ENCODE data around the gene SYNE3. TPM values are rescaled to one million over a fixed set of nuclear protein-coding genes. Genes with fewer than 3 reads are reported as not detected.

Gene SYNE3
- total RNA-seq, 1 donor from 2014 or later = 2.5 TPM

GRCh38 chr14:95475540-95476240 lies 40.8 kb downstream of the SYNE3 start:
- DNase-seq (ENCODE audit: low read depth) (no peak), FAIRE-seq (no peak)
- Mint-ChIP-seq H3K36me3 (ENCODE audit: low read depth, unreplicated experiment) (peaks cover 2% of the 10 kb centered on the region), H3K27ac (ENCODE audit: unreplicated experiment) (no peak overlapping the region), H3K4me3 (ENCODE audit: unreplicated experiment) (no peak overlapping the region), H3K27me3 (ENCODE audit: low read depth, unreplicated experiment) (peaks cover 32% of the 10 kb centered on the region), H3K9me3 (ENCODE audit: unreplicated experiment) (no peaks in the 10 kb centered on the region), H3K4me1 (ENCODE audit: low read depth, unreplicated experiment) (peaks cover 10% of the 10 kb centered on the region)
- Histone ChIP-seq H4K20me1 (ENCODE audit: insufficient read depth, low read length) (no peaks in the 10 kb centered on the region), H3K79me2 (ENCODE audit: insufficient read depth, low read length) (no peaks in the 10 kb centered on the region), H2AFZ (ENCODE audit: low read depth, low read length) (no peak overlapping the region), H3K4me2 (ENCODE audit: low read length) (no peak overlapping the region), H3K27me3 (ENCODE audit: insufficient read depth, low read length) (no peaks in the 10 kb centered on the region), H3K27ac (ENCODE audit: low read depth, low read length) (no peak overlapping the region), H3K4me3 (ENCODE audit: insufficient read depth, low read depth, low read length) (no peak overlapping the region), H3K9ac (ENCODE audit: low read length) (no peak overlapping the region), H3K36me3 (ENCODE audit: insufficient read depth, low read length) (no peaks in the 10 kb centered on the region), H3K4me1 (ENCODE audit: insufficient read depth, low read length) (peaks cover 9% of the 10 kb centered on the region), H3K9me3 (ENCODE audit: insufficient read depth, low read depth, low read length) (no peaks in the 10 kb centered on the region)
- no peak for TF ChIP-seq EZH2 (IDR thresholded peaks at IDR 0.05; ENCODE audit: insufficient read depth, low read length)
- no peak for TF ChIP-seq CTCF (IDR thresholded peaks at IDR 0.05; ENCODE audit: insufficient read depth, low read depth, low read length)

DNA sequence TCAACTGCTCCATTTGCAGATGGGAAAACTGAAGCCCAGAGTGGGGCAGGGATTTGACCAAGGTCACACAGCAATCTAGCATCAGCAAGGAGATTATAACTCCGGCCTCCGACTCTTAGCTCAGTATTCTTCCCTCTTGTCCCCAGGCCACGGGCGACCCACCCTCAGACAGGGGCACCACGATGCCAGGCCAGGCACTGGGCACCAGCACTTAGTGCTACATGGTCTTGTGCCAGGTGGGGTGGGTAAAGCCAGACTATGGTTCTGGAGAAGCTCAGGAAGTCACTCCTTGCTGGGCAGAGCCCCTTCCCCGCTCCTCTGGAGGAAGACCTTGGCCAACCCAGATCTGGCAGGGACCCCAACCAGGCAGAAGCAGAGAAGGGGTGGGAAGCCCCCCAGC lies 41.5 kb downstream of the SYNE3 start:
- Histone ChIP-seq H3K36me3 (ENCODE audit: insufficient read depth, low read length) (no peaks in the 10 kb centered on the region), H3K4me3 (ENCODE audit: insufficient read depth, low read depth, low read length) (no peak overlapping the region), H3K4me1 (ENCODE audit: insufficient read depth, low read length) (peaks cover 4% of the 10 kb centered on the region), H3K27ac (ENCODE audit: low read depth, low read length) (no peak overlapping the region), H3K9me3 (ENCODE audit: insufficient read depth, low read depth, low read length) (no peaks in the 10 kb centered on the region), H2AFZ (ENCODE audit: low read depth, low read length) (no peak overlapping the region), H4K20me1 (ENCODE audit: insufficient read depth, low read length) (no peaks in the 10 kb centered on the region), H3K79me2 (ENCODE audit: insufficient read depth, low read length) (no peaks in the 10 kb centered on the region), H3K4me2 (ENCODE audit: low read length) (no peak overlapping the region), H3K9ac (ENCODE audit: low read length) (no peak overlapping the region), H3K27me3 (ENCODE audit: insufficient read depth, low read length) (no peaks in the 10 kb centered on the region)
- Mint-ChIP-seq H3K4me3 (ENCODE audit: unreplicated experiment) (no peak overlapping the region), H3K27ac (ENCODE audit: unreplicated experiment) (no peak overlapping the region), H3K27me3 (ENCODE audit: low read depth, unreplicated experiment) (peaks cover 30% of the 10 kb centered on the region), H3K36me3 (ENCODE audit: low read depth, unreplicated experiment) (peaks cover 2% of the 10 kb centered on the region), H3K4me1 (ENCODE audit: low read depth, unreplicated experiment) (peaks cover 3% of the 10 kb centered on the region), H3K9me3 (ENCODE audit: unreplicated experiment) (no peaks in the 10 kb centered on the region)
- TF ChIP-seq EZH2 (IDR thresholded peaks at IDR 0.05; ENCODE audit: insufficient read depth, low read length) = no peak
- TF ChIP-seq CTCF (IDR thresholded peaks at IDR 0.05; ENCODE audit: insufficient read depth, low read depth, low read length) = no peak
- DNase-seq (ENCODE audit: low read depth) (no peak), FAIRE-seq (no peak)

- Histone ChIP-seq H4K20me1 (ENCODE audit: insufficient read depth, low read length) (no peaks in the 10 kb centered on the region), H3K27me3 (ENCODE audit: insufficient read depth, low read length) (no peaks in the 10 kb centered on the region), H3K4me1 (ENCODE audit: insufficient read depth, low read length) (peaks cover under 1% of the 10 kb centered on the region), H3K9me3 (ENCODE audit: insufficient read depth, low read depth, low read length) (no peaks in the 10 kb centered on the region), H3K9ac (ENCODE audit: low read length) (no peak overlapping the region), H3K79me2 (ENCODE audit: insufficient read depth, low read length) (no peaks in the 10 kb centered on the region), H2AFZ (ENCODE audit: low read depth, low read length) (no peak overlapping the region), H3K4me2 (ENCODE audit: low read length) (no peak overlapping the region), H3K27ac (ENCODE audit: low read depth, low read length) (no peak overlapping the region), H3K4me3 (ENCODE audit: insufficient read depth, low read depth, low read length) (no peak overlapping the region), H3K36me3 (ENCODE audit: insufficient read depth, low read length) (no peaks in the 10 kb centered on the region)
- FAIRE-seq (no peak), DNase-seq (ENCODE audit: low read depth) (no peak)
- Mint-ChIP-seq H3K27me3 (ENCODE audit: low read depth, unreplicated experiment) (peaks cover 30% of the 10 kb centered on the region), H3K9me3 (ENCODE audit: unreplicated experiment) (no peaks in the 10 kb centered on the region), H3K4me1 (ENCODE audit: low read depth, unreplicated experiment) (no peaks in the 10 kb centered on the region), H3K36me3 (ENCODE audit: low read depth, unreplicated experiment) (peaks cover 2% of the 10 kb centered on the region), H3K27ac (ENCODE audit: unreplicated experiment) (no peak overlapping the region), H3K4me3 (ENCODE audit: unreplicated experiment) (no peak overlapping the region)
- TF ChIP-seq CTCF (IDR thresholded peaks at IDR 0.05; ENCODE audit: insufficient read depth, low read depth, low read length) (no peak), EZH2 (IDR thresholded peaks at IDR 0.05; ENCODE audit: insufficient read depth, low read length) (no peak)
Measured at GRCh38 chr14:95474486-95474885, 42.0 kb downstream of the SYNE3 start.

All from astrocyte (in vitro differentiated cells and primary cell).